Parathyroid adenoma (tissue), 2 donors: ENCODE data around the gene PRKAR2B.

Source experiments
- H2AFZ ChIP-seq: fragments of 300-600 bp; sonication (generic); one replicate; pipeline ENCODE4 v1.7.0; 2017; ENCODE audit warnings: antibody characterized with exemption, mild to moderate bottlenecking
- H3K27ac ChIP-seq: fragments of 300-600 bp; sonication (generic); one replicate; pipeline ENCODE4 v1.7.0; 2017
- H3K27me3 ChIP-seq: fragments of 300-600 bp; sonication (generic); one replicate; pipeline ENCODE4 v1.7.0; 2017; ENCODE audit warnings: low read length; ENCODE audit not compliant: control insufficient read depth, insufficient read depth
- H3K36me3 ChIP-seq: fragments of 300-600 bp; sonication (generic); one replicate; pipeline ENCODE4 v1.7.0; 2017; ENCODE audit warnings: low read length; ENCODE audit not compliant: control insufficient read depth, insufficient read depth
- H3K4me1 ChIP-seq: fragments of 300-600 bp; sonication (generic); one replicate; pipeline ENCODE4 v1.7.0; 2017; ENCODE audit warnings: control low read depth
- H3K4me2 ChIP-seq: fragments of 300-600 bp; sonication (generic); one replicate; pipeline ENCODE4 v1.7.0; 2017; ENCODE audit warnings: low read length
- H3K4me3 ChIP-seq: fragments of 300-600 bp; sonication (generic); one replicate; pipeline ENCODE4 v1.7.0; 2017; ENCODE audit warnings: low read depth, low read length
- H3K79me2 ChIP-seq: fragments of 300-600 bp; sonication (generic); one replicate; pipeline ENCODE4 v1.7.0; 2017; ENCODE audit warnings: control low read depth
- H3K9ac ChIP-seq: fragments of 300-600 bp; sonication (generic); one replicate; pipeline ENCODE4 v1.7.0; 2017; ENCODE audit warnings: mild to moderate bottlenecking
- H3K9me3 ChIP-seq: fragments of 300-600 bp; sonication (generic); one replicate; pipeline ENCODE4 v1.7.0; 2017; ENCODE audit warnings: low read length; ENCODE audit not compliant: control insufficient read depth
- CTCF ChIP-seq: fragments of 300-600 bp; sonication (generic); IDR thresholded peaks from one replicate; pipeline ENCODE4 v1.7.0; 2017; ENCODE audit warnings: antibody characterized with exemption, mild to moderate bottlenecking
- donor health status: primary hyperparathyroidism.

The PRKAR2B gene

GRCh38 chr7:107020400-107020799, 24.1 kb upstream of the PRKAR2B start:
- no peak overlapping the region for H3K9ac ChIP-seq
- no peaks in the 10 kb centered on the region for H3K79me2 ChIP-seq
- no peaks in the 10 kb centered on the region for H3K36me3 ChIP-seq
- H3K9me3 ChIP-seq, result no peaks in the 10 kb centered on the region
- TF ChIP-seq CTCF, result no peak
- H3K4me2 ChIP-seq, result no peak overlapping the region
- no peaks in the 10 kb centered on the region for H3K27me3 ChIP-seq
- peak overlapping the region; percentile 77 for H2AFZ ChIP-seq
- H3K4me1 ChIP-seq, result peaks cover 20% of the 10 kb centered on the region
- no peak overlapping the region for H3K4me3 ChIP-seq
- H3K27ac ChIP-seq, result peak overlapping the region; percentile 75

- TF ChIP-seq CTCF, result no peak
- Histone ChIP-seq H3K27me3 (no peaks in the 10 kb centered on the region), H2AFZ (no peak overlapping the region), H3K9ac (no peak overlapping the region), H3K4me1 (peaks cover 16% of the 10 kb centered on the region), H3K9me3 (no peaks in the 10 kb centered on the region), H3K4me2 (no peak overlapping the region), H3K79me2 (no peaks in the 10 kb centered on the region), H3K36me3 (no peaks in the 10 kb centered on the region), H3K27ac (no peak overlapping the region), H3K4me3 (no peak overlapping the region)
These were observed 22.9 kb upstream of the PRKAR2B start for GRCh38 chr7:107021600-107021999.

- Histone ChIP-seq H3K79me2 (no peaks in the 10 kb centered on the region), H3K9me3 (no peaks in the 10 kb centered on the region), H2AFZ (no peak overlapping the region), H3K4me3 (no peak overlapping the region), H3K27me3 (no peaks in the 10 kb centered on the region), H3K36me3 (no peaks in the 10 kb centered on the region), H3K27ac (no peak overlapping the region), H3K4me1 (peaks cover 12% of the 10 kb centered on the region), H3K4me2 (no peak overlapping the region), H3K9ac (no peak overlapping the region)
- no peak for TF ChIP-seq CTCF
These were observed 20.9 kb upstream of the PRKAR2B start for GRCh38 chr7:107023522-107024151.

- Histone ChIP-seq H3K79me2 (no peaks in the 10 kb centered on the region), H2AFZ (no peak overlapping the region), H3K9ac (no peak overlapping the region), H3K4me3 (no peak overlapping the region), H3K9me3 (no peaks in the 10 kb centered on the region), H3K27me3 (no peaks in the 10 kb centered on the region), H3K36me3 (no peaks in the 10 kb centered on the region), H3K4me2 (no peak overlapping the region), H3K4me1 (peaks cover 11% of the 10 kb centered on the region), H3K27ac (no peak overlapping the region)
- no peak for TF ChIP-seq CTCF
These were observed 19.6 kb upstream of the PRKAR2B start for GRCh38 chr7:107024906-107025305.

- H3K27ac ChIP-seq, result no peak overlapping the region
- H3K9me3 ChIP-seq, result no peaks in the 10 kb centered on the region
- H3K79me2 ChIP-seq, result no peaks in the 10 kb centered on the region
- H3K27me3 ChIP-seq, result no peaks in the 10 kb centered on the region
- H3K9ac ChIP-seq, result no peak overlapping the region
- H3K4me1 ChIP-seq, result peaks cover 5% of the 10 kb centered on the region
- no peak overlapping the region for H2AFZ ChIP-seq
- no peak overlapping the region for H3K4me3 ChIP-seq
- TF ChIP-seq CTCF, result no peak
- no peak overlapping the region for H3K4me2 ChIP-seq
- no peaks in the 10 kb centered on the region for H3K36me3 ChIP-seq
These were observed 18.9 kb upstream of the PRKAR2B start for GRCh38 chr7:107025449-107026103.
